Heart right ventricle (tissue), 16 donors: ENCODE measurements around the gene ARID5B. TPM values are rescaled to one million over a fixed set of nuclear protein-coding genes. Genes with fewer than 3 reads are reported as not detected.
A peak's percentile ranks its signal among the peaks of the same experiment; 100 is the strongest.

ENCODE experiments used
- ATAC-seq, 8 donors: fragments of 200-7000 bp; cut with Tn5 transposase; one replicate each; pipeline ENCODE4 v1.9.1; 2020; ENCODE audit warnings: mild to moderate bottlenecking in 8 of 8, moderate library complexity in 8 of 8, moderate number of reproducible peaks in 1 of 8
- DNase-seq, 2 donors: peaks; one replicate each; pipeline ENCODE4 v3.0.0-alpha.2; 2020
- H3K27ac ChIP-seq, 10 donors: fragments of 200-600 bp; sonication (generic) in 2 of 10; one replicate each; pipeline versions ENCODE4 v1.5.0 to v1.8.0; 2020 to 2022; ENCODE audit warnings: mild to moderate bottlenecking in 3 of 10
- H3K27me3 ChIP-seq, 7 donors: fragments of 200-600 bp; one replicate each; pipeline ENCODE4 v1.8.0; 2021 to 2022; ENCODE audit warnings: mild to moderate bottlenecking in 2 of 7
- H3K36me3 ChIP-seq, 9 donors: fragments of 200-600 bp; sonication (generic) in 1 of 9; one replicate each; pipeline versions ENCODE4 v1.5.0 to v1.8.0; 2020 to 2022; ENCODE audit warnings: mild to moderate bottlenecking in 2 of 9
- H3K4me1 ChIP-seq, 9 donors: fragments of 200-600 bp; sonication (generic) in 1 of 9; one replicate each; pipeline versions ENCODE4 v1.5.0 to v1.8.0; 2020 to 2022; ENCODE audit warnings: mild to moderate bottlenecking in 4 of 9
- H3K4me3 ChIP-seq, 10 donors: fragments of 200-600 bp; sonication (generic) in 2 of 10; one replicate each; pipeline versions ENCODE4 v1.5.0 to v1.8.0; 2020 to 2022; ENCODE audit warnings: mild to moderate bottlenecking in 7 of 10, moderate library complexity in 2 of 10
- H3K9me3 ChIP-seq, 11 donors: fragments of 200-600 bp in 10 of 11; sonication (generic) in 2 of 11; one replicate each; pipeline versions ENCODE4 v1.5.0 to v1.8.0; 2013 to 2022; ENCODE audit warnings: mild to moderate bottlenecking in 2 of 11, control low read depth in 1 of 11, moderate library complexity in 1 of 11
- CTCF ChIP-seq, 9 donors: fragments of 200-600 bp; sonication (generic) in 2 of 9; IDR thresholded peaks; one replicate each; pipeline versions ENCODE4 v1.5.0 to v1.8.0; 2021 to 2022; ENCODE audit warnings: antibody characterized with exemption in 9 of 9, mild to moderate bottlenecking in 5 of 9, moderate library complexity in 1 of 9
- WGBS, 2 donors: extraction: QIAGEN DNeasy Blood & Tissue Kit; methylation state at CpG; one replicate each; pipeline ENCODE4 v1.1.7; 2013; ENCODE audit warnings: inconsistent platforms in 1 of 2; 5-methylcytosine and 5-hydroxymethylcytosine counted together
- intact Hi-C, 10 donors: fragments of 100-400 bp; cut with DNase I; formaldehyde crosslinking; loops; one replicate each; pipeline versions ENCODE4 v1.11.1 to v1.14.2; 2022
- polyA plus RNA-seq, 2 donors: library from polyadenylated mRNA; stranded (reverse); fragments of 200-250 nt; gene quantifications; one replicate each; pipeline ENCODE4 v1.2.3, GENCODE V29; 2013
- total RNA-seq, 10 donors: library from RNA; stranded (reverse); fragmentation: NEBNext Ultra II Directional in 3 of 10; extraction: Animal tissue kit (Norgen Biotek cat#: 25700) in 3 of 10; gene quantifications; one replicate each; pipeline versions ENCODE4 v1.2.1 to v1.2.4, GENCODE V29; 2021 to 2023
- donor health status: Arrhythmogenic right ventricular cardiomyopathy.
- donor health status: ischemic (EF 13 %, LVEDD 7.1; RV severe dilation, severe dysfunction).
- donor health status: healthy with polysubstance abuse.
- donor health status: DM: no; HTN: yes; CAD: no.
- donor health status: DM: no; HTN: no; CAD: no.
- donor health status: ischemic (EF 25% LVEDD 6.9; RV normal size, moderate dysfunction).
- donor health status: ischemic (EF 25% LVEDD 5.7; RV mildly dilated, moderate dysfunction).
- donor health status: healthy.
- donor health status: DM: yes; HTN: yes; CAD: no.
- donor health status: Ischemic cardiomyopathy.
- donor health status: ischemic (EF 35%, LVEDD 5.7; RV mildly dilated, moderate dysfunction).
- donor health status: nonischemic (EF 11% LVEDD 7.7; RV severe dilation, severe dysfunction).
- donor health status: DM: yes; HTN: yes; CAD: no.
- donor health status: PGD.
- donor health status: ischemic (EF 29% LVEDD 5.4; RV normal size, mild dysfunction).
- donor health status: nonischemic (EF 23%, LVEDD 6.1; RV moderate dilation, normal function).

The ARID5B gene
- total and polyA plus RNA-seq, 12 donors: 5.3 to 108 (median 25.5) TPM

GRCh38 chr10:61987951-61988379 is 86.5 kb downstream of the ARID5B start:
- no peaks in the 10 kb centered on the region for H3K9me3 ChIP-seq
- ATAC-seq: peak in 3 of 8 donors; percentile 33 to 43 (median 34)
- WGBS, 2 donors: 10 to 31% methylated on average over 2 of the region's 2 CpGs
- no peaks in the 10 kb centered on the region for H3K27me3 ChIP-seq
- H3K27ac ChIP-seq: peak overlapping the region in 9 of 10 donors; percentile 4 to 73 (median 54)
- intact Hi-C loops: loop anchor here in 2 of 10 donors (10.0 kb wide), 1 partner anchor 83 kb away; the partner anchor contains the start of gene ARID5B (in 2 of the 2)
- H3K4me3 ChIP-seq: peak overlapping the region in 2 of 10 donors; percentile 9 to 18
- H3K36me3 ChIP-seq: no peaks in the 10 kb centered on the region
- no peak for DNase-seq
- H3K4me1 ChIP-seq: peaks cover 0 to 58% (median 33%) of the 10 kb centered on the region in 9 donors
- TF ChIP-seq CTCF (IDR thresholded peaks at IDR 0.05): no peak

DNA sequence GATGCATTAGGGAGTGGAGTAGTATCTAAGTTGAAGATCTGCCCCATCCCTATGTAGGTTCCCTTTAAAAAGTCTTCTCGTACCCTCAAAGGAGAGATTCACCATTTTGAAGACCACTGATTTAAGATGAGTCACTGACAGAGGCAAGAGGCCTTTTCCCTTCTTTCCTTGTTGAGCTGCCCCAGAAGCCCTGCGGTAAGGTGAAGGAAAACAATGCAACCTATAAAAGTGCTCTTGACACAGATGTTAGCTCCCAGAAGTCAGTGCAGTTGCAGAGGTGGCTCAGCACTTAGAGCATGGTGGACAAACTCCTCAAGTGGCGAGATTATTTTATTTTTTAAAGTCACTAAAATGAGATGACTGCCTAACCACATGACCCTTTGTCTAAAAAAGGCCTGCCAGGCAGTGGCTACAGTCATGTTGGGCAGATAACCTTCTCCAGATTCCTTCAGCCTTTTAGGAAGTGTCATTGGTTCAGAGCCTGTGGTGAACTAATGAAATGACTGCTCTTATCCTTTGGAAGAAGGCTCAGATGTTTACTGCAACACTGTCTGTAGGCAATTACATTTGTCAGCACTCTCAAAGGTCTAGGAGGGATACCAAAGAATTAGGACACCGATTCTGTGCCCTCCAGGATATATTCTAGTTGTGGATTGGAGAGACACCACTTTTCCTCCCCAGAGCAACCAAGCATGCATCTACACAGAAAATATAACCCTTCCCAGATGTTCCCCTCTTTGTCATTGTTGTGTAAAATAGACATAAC is 88.7 kb downstream of the ARID5B start:
- peaks cover 4 to 80% (median 47%) of the 10 kb centered on the region in 9 donors for H3K4me1 ChIP-seq
- intact Hi-C loops: loop anchor here in 4 of 10 donors (5.0 to 10.0 kb wide), 2 partner anchors 85 to 88 kb away; partner anchors contain the start of gene ARID5B (in 4 of the 4)
- DNase-seq: no peak

GRCh38 chr10:61990761-61991135 is 89.2 kb downstream of the ARID5B start:
- 33 to 61% methylated on average over 1 of the region's 1 CpG for WGBS, 2 donors
- no peaks in the 10 kb centered on the region for H3K36me3 ChIP-seq
- peaks cover 4 to 83% (median 47%) of the 10 kb centered on the region in 9 donors for H3K4me1 ChIP-seq
- H3K4me3 ChIP-seq: no peak overlapping the region
- ATAC-seq: no peak
- H3K27ac ChIP-seq: peak overlapping the region in 2 of 10 donors; percentile 37 to 54
- no peak for TF ChIP-seq CTCF (IDR thresholded peaks at IDR 0.05)
- no peaks in the 10 kb centered on the region for H3K27me3 ChIP-seq
- intact Hi-C loops: loop anchor here in 2 of 10 donors (5.0 to 10.0 kb wide), 2 partner anchors 86 to 88 kb away; partner anchors contain the start of gene ARID5B (in 2 of the 2)
- no peak for DNase-seq
- H3K9me3 ChIP-seq: no peaks in the 10 kb centered on the region

More for the DNA sequence above, 88.7 kb downstream of the ARID5B start:
- 88 to 89% methylated on average over 4 of the region's 4 CpGs for WGBS, 2 donors
- no peak for TF ChIP-seq CTCF (IDR thresholded peaks at IDR 0.05)
- peak overlapping the region in 2 of 10 donors; percentile 37 to 54 for H3K27ac ChIP-seq
- no peaks in the 10 kb centered on the region for H3K36me3 ChIP-seq
- H3K9me3 ChIP-seq: no peaks in the 10 kb centered on the region
- no peak for ATAC-seq
- no peak overlapping the region for H3K4me3 ChIP-seq
- H3K27me3 ChIP-seq: no peaks in the 10 kb centered on the region

DNA sequence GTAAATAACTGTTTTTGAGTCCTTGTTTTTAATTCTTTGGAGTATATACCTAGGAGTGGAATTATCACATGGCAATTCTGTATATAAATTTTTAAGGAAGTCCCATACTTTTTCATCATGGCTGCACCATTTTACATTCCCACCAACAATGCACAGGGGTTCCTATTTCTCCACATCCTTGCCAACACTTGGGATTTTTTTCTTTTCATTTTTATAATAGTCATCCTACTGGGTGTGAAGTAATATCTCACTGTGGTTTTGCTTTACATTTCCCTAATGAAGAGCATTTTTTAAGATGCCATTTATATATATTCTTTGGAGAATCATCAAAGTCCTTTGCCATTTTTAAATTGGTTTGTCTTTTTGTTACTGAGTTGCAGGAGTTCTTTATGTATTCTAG is 89.7 kb downstream of the ARID5B start:
- Histone ChIP-seq H3K36me3 (no peaks in the 10 kb centered on the region), H3K27ac (peak overlapping the region in 1 of 10 donors; percentile 90), H3K4me1 (peaks cover 4 to 79% (median 47%) of the 10 kb centered on the region in 9 donors), H3K27me3 (no peaks in the 10 kb centered on the region), H3K4me3 (no peak overlapping the region), H3K9me3 (no peaks in the 10 kb centered on the region)
- DNase-seq: no peak
- TF ChIP-seq CTCF (IDR thresholded peaks at IDR 0.05): no peak
- intact Hi-C loops: loop anchor here in 2 of 10 donors (5.0 to 10.0 kb wide), 2 partner anchors 86 to 89 kb away; partner anchors contain the start of gene ARID5B (in 2 of the 2)
- no peak for ATAC-seq
